BE2C (cell line): ENCODE data around the gene CMIP.

ENCODE experiments used
- DNase-seq: peaks from one replicate; pipeline ENCODE4 v3.0.0-alpha.2; 2020
- H3K27me3 ChIP-seq: fragments of 250-450 bp; sonication (Bioruptor Pico); 2 replicates; pipeline ENCODE4 v1.5.1; 2020; ENCODE audit warnings: mild to moderate bottlenecking
- H3K36me3 ChIP-seq: fragments of 250-450 bp; sonication (Bioruptor Pico); 2 replicates; pipeline ENCODE4 v1.5.1; 2020; ENCODE audit warnings: mild to moderate bottlenecking
- H3K4me1 ChIP-seq: fragments of 250-450 bp; sonication (Bioruptor Pico); 2 replicates; pipeline ENCODE4 v1.5.1; 2020
- H3K4me3 ChIP-seq: 2 replicates; pipeline ENCODE4 v1.5.1; 2011; ENCODE audit warnings: low read depth, low read length
- H3K9me3 ChIP-seq: fragments of 250-450 bp; sonication (Bioruptor Pico); 2 replicates; pipeline ENCODE4 v1.5.1; 2020
- CTCF ChIP-seq: IDR thresholded peaks from 2 replicates; pipeline ENCODE4 v1.5.1; 2012; ENCODE audit warnings: mild to moderate bottlenecking, low read depth, low read length

The CMIP gene

GRCh38 chr16:81455006-81455405 lies 10.4 kb downstream of the CMIP start:
- TF ChIP-seq CTCF: no peak
- H3K4me1 ChIP-seq: peaks cover 6% of the 10 kb centered on the region; the same call in 1 of the 2 replicates
- no peaks in the 10 kb centered on the region for H3K9me3 ChIP-seq
- peaks cover 6% of the 10 kb centered on the region; the same call in 1 of the 2 replicates for H3K36me3 ChIP-seq
- no peak for DNase-seq
- H3K27me3 ChIP-seq: no peaks in the 10 kb centered on the region
- H3K4me3 ChIP-seq: no peak overlapping the region

- H3K4me1 ChIP-seq: peaks cover 6% of the 10 kb centered on the region; the same call in 1 of the 2 replicates
- no peak overlapping the region for H3K4me3 ChIP-seq
- peaks cover 6% of the 10 kb centered on the region; the same call in 1 of the 2 replicates for H3K36me3 ChIP-seq
- H3K9me3 ChIP-seq: no peaks in the 10 kb centered on the region
- no peak for TF ChIP-seq CTCF
- DNase-seq: no peak
- H3K27me3 ChIP-seq: no peaks in the 10 kb centered on the region
Observed at GRCh38 chr16:81455720-81456494, 11.3 kb downstream of the CMIP start.

GRCh38 chr16:81456523-81457325 lies 12.1 kb downstream of the CMIP start:
- no peak for TF ChIP-seq CTCF
- DNase-seq: no peak
- no peaks in the 10 kb centered on the region for H3K9me3 ChIP-seq
- peaks cover 6% of the 10 kb centered on the region; the same call in 1 of the 2 replicates for H3K36me3 ChIP-seq
- H3K4me3 ChIP-seq: no peak overlapping the region
- H3K27me3 ChIP-seq: no peaks in the 10 kb centered on the region
- H3K4me1 ChIP-seq: peaks cover 3% of the 10 kb centered on the region; the same call in 1 of the 2 replicates

- Histone ChIP-seq H3K4me3 (no peak overlapping the region), H3K9me3 (no peaks in the 10 kb centered on the region), H3K4me1 (no peaks in the 10 kb centered on the region), H3K36me3 (peaks cover 6% of the 10 kb centered on the region; the same call in 1 of the 2 replicates), H3K27me3 (no peaks in the 10 kb centered on the region)
- DNase-seq: no peak
- no peak for TF ChIP-seq CTCF
Observed at GRCh38 chr16:81457326-81458133, 12.9 kb downstream of the CMIP start.

- no peaks in the 10 kb centered on the region for H3K27me3 ChIP-seq
- H3K36me3 ChIP-seq: peaks cover 6% of the 10 kb centered on the region; the same call in 1 of the 2 replicates
- H3K9me3 ChIP-seq: no peaks in the 10 kb centered on the region
- no peak for TF ChIP-seq CTCF
- no peak overlapping the region for H3K4me3 ChIP-seq
- H3K4me1 ChIP-seq: no peaks in the 10 kb centered on the region
- DNase-seq: no peak
Observed at GRCh38 chr16:81458149-81458669, 13.6 kb downstream of the CMIP start.
